GM23338 (cell line): ENCODE measurements around the gene BCAS3.

Experiments
- EZH2 ChIP-seq: fragments of 200-600 bp; sonication (generic); IDR thresholded peaks from one replicate; pipeline ENCODE4 v1.8.0; 2017; ENCODE audit warnings: antibody characterized with exemption, mild to moderate bottlenecking, low read depth; ENCODE audit not compliant: unreplicated experiment
- JUNB ChIP-seq: IDR thresholded peaks from one replicate; pipeline ENCODE4 v1.6.1; 2016; ENCODE audit warnings: antibody characterized with exemption; ENCODE audit not compliant: unreplicated experiment
- POLR2AphosphoS5 ChIP-seq: IDR thresholded peaks from 2 replicates; pipeline ENCODE4 v1.6.1; 2016; ENCODE audit warnings: antibody characterized with exemption, low read depth
- TF ChIP-seq, protein P1 (sequence below), 2 experiments: fragments of 200-600 bp in 1 of 2; sonication (generic) in 1 of 2; conservative IDR thresholded peaks; 2 replicates each; pipeline versions ENCODE4 v1.5.1 to v1.6.1; 2016 to 2017; ENCODE audit warnings: antibody characterized with exemption in 2 of 2, low read depth in 2 of 2, mild to moderate bottlenecking in 2 of 2, moderate library complexity in 1 of 2
- TF ChIP-seq, protein P2 (sequence below): IDR thresholded peaks from one replicate; pipeline ENCODE4 v1.6.1; 2018; ENCODE audit warnings: antibody characterized with exemption; ENCODE audit not compliant: unreplicated experiment

DNA sequence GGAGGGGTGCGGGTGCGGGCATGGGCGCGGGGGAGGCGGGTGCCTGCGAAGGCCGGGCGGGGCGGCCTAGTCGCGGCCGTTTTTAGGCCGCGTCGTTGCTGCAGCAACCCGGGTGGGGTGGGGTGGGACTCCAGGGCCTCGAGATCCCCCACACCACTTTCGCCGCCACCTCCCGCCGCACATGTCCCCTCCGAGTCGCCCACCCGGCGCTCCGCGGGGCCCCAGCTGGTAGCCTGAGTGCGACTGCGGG is 733.3 kb downstream of the BCAS3 start:
- TF ChIP-seq, protein P1, sequence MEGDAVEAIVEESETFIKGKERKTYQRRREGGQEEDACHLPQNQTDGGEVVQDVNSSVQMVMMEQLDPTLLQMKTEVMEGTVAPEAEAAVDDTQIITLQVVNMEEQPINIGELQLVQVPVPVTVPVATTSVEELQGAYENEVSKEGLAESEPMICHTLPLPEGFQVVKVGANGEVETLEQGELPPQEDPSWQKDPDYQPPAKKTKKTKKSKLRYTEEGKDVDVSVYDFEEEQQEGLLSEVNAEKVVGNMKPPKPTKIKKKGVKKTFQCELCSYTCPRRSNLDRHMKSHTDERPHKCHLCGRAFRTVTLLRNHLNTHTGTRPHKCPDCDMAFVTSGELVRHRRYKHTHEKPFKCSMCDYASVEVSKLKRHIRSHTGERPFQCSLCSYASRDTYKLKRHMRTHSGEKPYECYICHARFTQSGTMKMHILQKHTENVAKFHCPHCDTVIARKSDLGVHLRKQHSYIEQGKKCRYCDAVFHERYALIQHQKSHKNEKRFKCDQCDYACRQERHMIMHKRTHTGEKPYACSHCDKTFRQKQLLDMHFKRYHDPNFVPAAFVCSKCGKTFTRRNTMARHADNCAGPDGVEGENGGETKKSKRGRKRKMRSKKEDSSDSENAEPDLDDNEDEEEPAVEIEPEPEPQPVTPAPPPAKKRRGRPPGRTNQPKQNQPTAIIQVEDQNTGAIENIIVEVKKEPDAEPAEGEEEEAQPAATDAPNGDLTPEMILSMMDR (conservative IDR thresholded peaks at IDR 0.05; ENCODE audit: low read depth in 2 of 2): no peak
- TF ChIP-seq POLR2AphosphoS5: no peak
- TF ChIP-seq EZH2: no peak
- TF ChIP-seq, protein P2, sequence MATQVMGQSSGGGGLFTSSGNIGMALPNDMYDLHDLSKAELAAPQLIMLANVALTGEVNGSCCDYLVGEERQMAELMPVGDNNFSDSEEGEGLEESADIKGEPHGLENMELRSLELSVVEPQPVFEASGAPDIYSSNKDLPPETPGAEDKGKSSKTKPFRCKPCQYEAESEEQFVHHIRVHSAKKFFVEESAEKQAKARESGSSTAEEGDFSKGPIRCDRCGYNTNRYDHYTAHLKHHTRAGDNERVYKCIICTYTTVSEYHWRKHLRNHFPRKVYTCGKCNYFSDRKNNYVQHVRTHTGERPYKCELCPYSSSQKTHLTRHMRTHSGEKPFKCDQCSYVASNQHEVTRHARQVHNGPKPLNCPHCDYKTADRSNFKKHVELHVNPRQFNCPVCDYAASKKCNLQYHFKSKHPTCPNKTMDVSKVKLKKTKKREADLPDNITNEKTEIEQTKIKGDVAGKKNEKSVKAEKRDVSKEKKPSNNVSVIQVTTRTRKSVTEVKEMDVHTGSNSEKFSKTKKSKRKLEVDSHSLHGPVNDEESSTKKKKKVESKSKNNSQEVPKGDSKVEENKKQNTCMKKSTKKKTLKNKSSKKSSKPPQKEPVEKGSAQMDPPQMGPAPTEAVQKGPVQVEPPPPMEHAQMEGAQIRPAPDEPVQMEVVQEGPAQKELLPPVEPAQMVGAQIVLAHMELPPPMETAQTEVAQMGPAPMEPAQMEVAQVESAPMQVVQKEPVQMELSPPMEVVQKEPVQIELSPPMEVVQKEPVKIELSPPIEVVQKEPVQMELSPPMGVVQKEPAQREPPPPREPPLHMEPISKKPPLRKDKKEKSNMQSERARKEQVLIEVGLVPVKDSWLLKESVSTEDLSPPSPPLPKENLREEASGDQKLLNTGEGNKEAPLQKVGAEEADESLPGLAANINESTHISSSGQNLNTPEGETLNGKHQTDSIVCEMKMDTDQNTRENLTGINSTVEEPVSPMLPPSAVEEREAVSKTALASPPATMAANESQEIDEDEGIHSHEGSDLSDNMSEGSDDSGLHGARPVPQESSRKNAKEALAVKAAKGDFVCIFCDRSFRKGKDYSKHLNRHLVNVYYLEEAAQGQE: no peak
- no peak for TF ChIP-seq JUNB
